IPS-18a (cell line): ENCODE measurements around the gene PALD1.

Experiments
- H3K27ac ChIP-seq: one replicate; pipeline ENCODE4 v1.5.1; 2013; ENCODE audit warnings: low read length
- H3K27me3 ChIP-seq: one replicate; pipeline ENCODE4 v1.6.1; 2013; ENCODE audit warnings: mild to moderate bottlenecking, low read length; ENCODE audit not compliant: control insufficient read depth, insufficient read depth
- H3K36me3 ChIP-seq: one replicate; pipeline ENCODE4 v1.6.1; 2013; ENCODE audit warnings: low read depth, low read length; ENCODE audit not compliant: control insufficient read depth
- H3K4me1 ChIP-seq: one replicate; pipeline ENCODE4 v1.6.1; 2013; ENCODE audit warnings: low read depth, low read length; ENCODE audit not compliant: control insufficient read depth
- H3K4me3 ChIP-seq: one replicate; pipeline ENCODE4 v1.5.1; 2013; ENCODE audit warnings: low read length
- H3K9ac ChIP-seq: one replicate; pipeline ENCODE4 v1.6.1; 2013; ENCODE audit warnings: mild to moderate bottlenecking, low read length, moderate library complexity
- H3K9me3 ChIP-seq: one replicate; pipeline ENCODE4 v1.6.1; 2013; ENCODE audit warnings: low read depth, low read length; ENCODE audit not compliant: control insufficient read depth

PALD1 gene

DNA sequence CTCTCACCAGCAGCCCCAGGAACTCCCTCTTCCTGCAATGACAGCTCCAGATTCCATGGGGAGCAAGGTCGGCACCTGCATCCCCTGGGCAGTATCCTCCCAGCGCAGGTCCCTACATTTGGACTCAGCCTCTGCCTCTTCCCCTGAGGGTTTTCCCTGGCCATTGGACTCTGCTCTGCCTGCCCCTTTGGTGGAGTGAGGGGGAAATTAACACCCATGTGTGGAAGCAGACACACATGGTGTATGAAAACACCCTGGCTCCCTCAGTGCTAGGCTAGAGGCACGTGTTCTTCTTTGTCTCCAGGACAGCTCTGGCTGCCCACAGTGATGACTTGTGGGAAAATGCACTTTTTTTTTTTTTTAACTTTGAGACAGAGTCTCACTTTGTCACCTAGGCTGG lies 115.6 kb downstream of the PALD1 start:
- Histone ChIP-seq H3K4me3 (no peak overlapping the region), H3K9me3 (no peaks in the 10 kb centered on the region), H3K27ac (no peak overlapping the region), H3K9ac (no peak overlapping the region), H3K4me1 (no peaks in the 10 kb centered on the region), H3K36me3 (no peaks in the 10 kb centered on the region), H3K27me3 (no peaks in the 10 kb centered on the region)

DNA sequence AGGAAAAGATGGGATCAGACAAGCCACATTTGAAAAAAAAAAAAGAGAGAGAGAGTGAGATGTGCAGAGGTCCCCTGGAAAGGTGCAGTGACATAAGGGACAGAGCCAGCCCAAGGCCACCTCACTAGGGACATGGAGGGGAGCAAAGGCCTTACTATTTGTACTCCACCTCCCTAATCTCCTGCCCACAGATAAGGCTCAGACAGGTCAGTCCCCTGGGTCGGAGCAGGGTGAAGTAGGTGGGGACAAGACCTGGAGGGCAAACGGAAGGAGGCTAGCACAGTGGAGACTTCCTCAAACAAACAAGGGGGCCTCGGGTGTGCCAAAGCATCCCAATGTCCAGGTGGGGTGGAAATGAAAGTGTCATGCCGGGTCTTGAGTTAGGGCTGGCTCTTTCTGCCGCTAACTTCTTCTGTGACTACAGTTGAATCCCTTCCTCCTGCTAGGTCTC lies 117.0 kb downstream of the PALD1 start:
- Histone ChIP-seq H3K9me3 (no peaks in the 10 kb centered on the region), H3K4me1 (no peaks in the 10 kb centered on the region), H3K9ac (no peak overlapping the region), H3K27ac (no peak overlapping the region), H3K27me3 (no peaks in the 10 kb centered on the region), H3K36me3 (no peaks in the 10 kb centered on the region), H3K4me3 (no peak overlapping the region)

DNA sequence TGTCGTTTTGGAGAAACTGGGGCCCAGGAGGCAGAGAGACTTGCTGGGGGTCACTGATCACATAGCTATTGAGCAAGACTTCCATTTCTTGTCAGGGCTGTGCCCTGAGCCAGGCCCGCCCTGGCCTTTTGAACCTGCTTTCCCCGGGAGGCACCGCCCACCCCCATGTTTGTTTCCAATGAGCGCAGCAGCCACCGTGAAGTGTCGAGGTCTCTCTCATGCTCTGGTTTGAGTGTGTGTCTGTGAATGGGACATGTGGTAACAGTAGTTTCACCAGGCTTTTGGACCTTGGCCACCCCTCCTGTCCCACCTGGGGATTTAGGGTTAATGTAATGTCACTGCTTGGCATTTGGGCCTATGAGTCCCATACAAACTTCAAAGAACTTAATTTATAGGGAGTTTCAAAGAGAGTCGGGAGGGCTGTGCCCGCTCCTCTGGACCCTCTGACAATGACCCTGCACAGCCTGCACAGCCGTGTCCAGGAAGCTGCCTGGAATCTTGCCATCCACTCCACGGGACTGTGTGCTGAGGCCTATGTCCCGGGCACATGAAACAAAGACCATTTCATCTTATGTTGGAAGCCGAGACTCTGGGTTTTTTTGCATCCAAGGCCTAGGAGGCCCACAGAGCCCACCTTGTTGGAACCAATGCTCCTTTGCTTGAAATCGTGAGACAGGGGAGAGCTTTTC lies 117.7 kb downstream of the PALD1 start:
- Histone ChIP-seq H3K27me3 (no peaks in the 10 kb centered on the region), H3K36me3 (no peaks in the 10 kb centered on the region), H3K27ac (no peak overlapping the region), H3K9ac (no peak overlapping the region), H3K4me3 (no peak overlapping the region), H3K4me1 (no peaks in the 10 kb centered on the region), H3K9me3 (no peaks in the 10 kb centered on the region)

DNA sequence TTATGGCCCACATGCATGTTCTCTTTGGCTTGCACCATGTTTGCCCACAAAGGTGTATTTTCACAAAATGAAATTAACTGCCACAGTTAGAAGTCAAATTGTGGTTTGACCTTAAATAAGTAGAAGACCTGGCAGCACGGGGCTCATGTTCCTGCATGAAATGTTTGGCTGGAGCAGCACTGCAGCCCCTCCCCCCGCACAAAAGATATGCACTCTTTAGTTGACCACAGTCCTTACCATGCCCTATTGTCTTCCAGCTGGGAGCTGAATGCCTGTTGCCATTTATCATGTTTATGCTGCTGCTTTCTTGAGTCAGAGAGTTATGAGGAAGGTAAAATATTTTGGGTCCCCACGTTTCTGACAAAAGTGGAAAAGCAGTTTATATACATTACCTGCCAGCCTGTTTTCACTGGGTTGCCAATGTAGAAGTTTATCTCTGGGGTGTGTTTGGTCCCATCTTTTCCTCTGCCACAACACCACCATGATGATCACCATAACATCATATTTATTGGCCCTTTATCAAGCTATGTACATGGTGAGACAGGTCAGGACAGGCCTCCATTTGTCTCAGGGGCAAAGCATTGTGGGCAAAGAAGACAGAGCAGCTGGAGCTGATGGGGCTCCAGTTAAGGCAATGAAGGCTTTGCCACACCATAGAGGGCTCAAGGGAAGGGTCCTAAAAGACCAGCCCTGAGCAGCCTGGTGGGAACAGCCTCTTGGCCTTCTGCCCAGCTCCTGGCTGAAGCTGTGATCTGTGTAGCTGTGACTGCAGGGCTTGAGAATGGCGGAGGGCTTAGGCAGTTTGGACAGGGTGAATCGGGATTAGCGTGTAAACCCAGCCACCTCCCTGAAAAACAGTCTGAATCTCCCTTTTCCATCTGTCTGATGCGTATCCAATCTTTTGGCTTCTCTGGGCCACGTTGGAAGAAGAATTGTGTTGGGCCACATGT lies 118.6 kb downstream of the PALD1 start:
- no peak overlapping the region for H3K27ac ChIP-seq
- H3K4me1 ChIP-seq = no peaks in the 10 kb centered on the region

DNA sequence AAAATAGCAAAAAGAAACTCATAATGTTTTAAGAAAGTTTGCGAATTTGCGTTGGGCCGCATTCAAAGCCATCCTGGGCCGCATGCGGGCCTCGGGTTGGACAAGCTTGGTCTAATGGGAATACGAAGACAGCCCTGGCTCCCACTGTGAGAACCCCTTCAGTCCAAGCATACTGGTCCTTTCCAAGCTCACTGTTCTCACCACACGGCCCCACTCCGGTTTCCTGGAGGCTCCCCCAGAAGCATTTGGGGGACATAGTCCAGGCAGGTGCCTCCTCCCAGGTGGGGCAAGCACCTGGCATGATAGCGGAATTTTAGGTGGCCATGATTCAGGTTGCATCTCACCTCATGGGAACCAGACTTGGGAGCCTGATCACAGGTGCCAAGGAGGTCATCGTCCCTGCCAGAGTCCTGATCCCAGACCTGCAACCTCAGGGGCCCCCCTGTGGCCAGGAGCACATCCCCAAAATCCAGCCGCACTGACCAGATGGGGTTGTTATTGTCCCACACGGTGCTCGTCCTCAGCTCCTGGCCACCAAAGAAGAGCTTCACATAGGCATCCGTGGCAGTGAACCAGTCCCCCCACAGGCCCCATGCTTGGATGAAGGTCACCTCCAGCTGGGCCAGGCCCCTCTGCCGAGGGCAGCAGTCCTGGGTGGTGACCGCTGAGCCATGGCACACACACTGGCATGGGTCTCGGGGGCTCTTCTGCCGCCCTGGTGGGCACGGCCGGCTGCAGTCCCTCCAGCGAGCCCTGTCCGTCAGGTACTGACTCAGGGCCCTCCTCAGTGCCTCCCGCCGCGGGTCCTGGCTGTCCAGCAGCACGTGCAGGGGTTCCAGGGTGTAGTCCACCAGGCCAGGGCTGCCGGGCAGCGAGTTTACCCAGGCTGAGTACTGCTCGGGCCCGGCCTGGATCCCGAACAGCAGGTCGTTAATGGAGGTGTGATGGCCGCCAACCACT lies 119.6 kb downstream of the PALD1 start:
- Histone ChIP-seq H3K4me1 (no peaks in the 10 kb centered on the region), H3K27ac (no peak overlapping the region), H3K9ac (no peak overlapping the region)

More for the DNA sequence above, 118.6 kb downstream of the PALD1 start:
- Histone ChIP-seq H3K9ac (no peak overlapping the region), H3K36me3 (no peaks in the 10 kb centered on the region), H3K4me3 (no peak overlapping the region), H3K9me3 (no peaks in the 10 kb centered on the region), H3K27me3 (no peaks in the 10 kb centered on the region)

DNA sequence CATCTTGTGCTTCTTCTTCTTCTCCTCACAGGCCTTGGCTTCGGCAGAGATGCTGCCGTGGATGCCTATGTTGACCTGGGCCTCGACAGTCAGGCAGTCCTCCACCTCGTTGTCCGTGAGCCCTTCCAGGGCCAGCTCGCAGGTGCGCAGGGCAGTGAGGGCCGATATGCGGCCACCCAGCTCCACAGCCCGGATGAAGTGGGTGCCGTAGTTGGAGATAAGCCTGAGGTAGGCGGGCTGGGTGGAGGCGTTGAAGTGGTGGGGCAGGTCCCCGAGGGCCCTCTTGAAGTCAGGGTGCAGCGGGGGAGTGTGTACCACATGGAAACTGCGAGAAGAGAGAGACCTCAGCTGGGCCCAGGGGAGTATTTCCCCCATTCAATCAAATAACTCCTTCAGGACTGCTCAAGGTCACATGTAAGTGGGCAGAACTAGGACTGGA lies 120.3 kb downstream of the PALD1 start:
- H3K9ac ChIP-seq = no peak overlapping the region
- H3K27ac ChIP-seq = no peak overlapping the region
- H3K36me3 ChIP-seq = no peaks in the 10 kb centered on the region

More for the DNA sequence above, 119.6 kb downstream of the PALD1 start:
- Histone ChIP-seq H3K9me3 (no peaks in the 10 kb centered on the region), H3K36me3 (no peaks in the 10 kb centered on the region), H3K4me3 (no peak overlapping the region), H3K27me3 (no peaks in the 10 kb centered on the region)

DNA sequence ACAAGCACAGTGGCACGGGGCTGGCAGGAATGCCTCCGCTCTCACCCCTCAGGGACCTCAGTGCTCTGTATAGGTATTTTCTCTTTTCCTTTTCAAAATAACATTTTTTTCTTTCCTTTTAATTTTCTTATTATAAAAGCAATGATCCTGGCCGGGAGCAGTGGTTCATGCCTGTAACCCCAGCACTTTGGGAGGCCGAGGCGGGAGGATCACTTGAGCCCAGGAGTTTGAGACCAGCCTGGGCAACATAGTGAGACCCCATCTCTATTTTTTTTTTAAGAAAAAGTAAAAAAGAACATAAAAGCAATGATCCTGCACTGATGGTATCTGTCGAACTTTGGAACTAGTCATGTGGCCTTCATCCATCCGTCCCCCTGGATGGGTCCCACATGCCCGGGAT lies 120.8 kb downstream of the PALD1 start:
- Histone ChIP-seq H3K9me3 (no peaks in the 10 kb centered on the region), H3K4me3 (no peak overlapping the region), H3K36me3 (no peaks in the 10 kb centered on the region), H3K27me3 (no peaks in the 10 kb centered on the region), H3K9ac (no peak overlapping the region), H3K27ac (no peak overlapping the region), H3K4me1 (no peaks in the 10 kb centered on the region)

More for the DNA sequence above, 120.3 kb downstream of the PALD1 start:
- Histone ChIP-seq H3K4me3 (no peak overlapping the region), H3K4me1 (no peaks in the 10 kb centered on the region), H3K9me3 (no peaks in the 10 kb centered on the region), H3K27me3 (no peaks in the 10 kb centered on the region)

DNA sequence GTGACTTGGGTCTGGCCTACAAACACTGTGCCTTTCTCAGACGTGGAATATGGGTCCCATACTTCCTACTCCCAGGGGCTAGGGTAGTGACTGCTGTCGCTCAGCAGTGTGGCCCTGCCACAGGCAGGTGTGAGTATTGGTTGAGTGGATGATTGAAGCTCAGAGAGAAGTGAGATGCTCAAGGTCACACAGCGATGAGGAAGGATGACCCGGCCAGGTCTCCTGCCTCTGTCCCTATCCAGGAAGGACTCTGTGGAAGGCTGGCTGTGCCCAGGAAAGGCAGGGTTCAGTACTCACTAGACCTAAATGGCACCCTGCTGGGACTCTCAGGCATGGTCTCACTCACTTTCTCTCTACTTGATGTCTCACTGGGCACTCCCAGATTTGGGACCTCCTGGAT lies 121.2 kb downstream of the PALD1 start:
- H3K36me3 ChIP-seq = no peaks in the 10 kb centered on the region
- H3K4me1 ChIP-seq = no peaks in the 10 kb centered on the region
- H3K27ac ChIP-seq = no peak overlapping the region
- H3K9ac ChIP-seq = no peak overlapping the region
- no peak overlapping the region for H3K4me3 ChIP-seq
- no peaks in the 10 kb centered on the region for H3K9me3 ChIP-seq
- H3K27me3 ChIP-seq = no peaks in the 10 kb centered on the region

DNA sequence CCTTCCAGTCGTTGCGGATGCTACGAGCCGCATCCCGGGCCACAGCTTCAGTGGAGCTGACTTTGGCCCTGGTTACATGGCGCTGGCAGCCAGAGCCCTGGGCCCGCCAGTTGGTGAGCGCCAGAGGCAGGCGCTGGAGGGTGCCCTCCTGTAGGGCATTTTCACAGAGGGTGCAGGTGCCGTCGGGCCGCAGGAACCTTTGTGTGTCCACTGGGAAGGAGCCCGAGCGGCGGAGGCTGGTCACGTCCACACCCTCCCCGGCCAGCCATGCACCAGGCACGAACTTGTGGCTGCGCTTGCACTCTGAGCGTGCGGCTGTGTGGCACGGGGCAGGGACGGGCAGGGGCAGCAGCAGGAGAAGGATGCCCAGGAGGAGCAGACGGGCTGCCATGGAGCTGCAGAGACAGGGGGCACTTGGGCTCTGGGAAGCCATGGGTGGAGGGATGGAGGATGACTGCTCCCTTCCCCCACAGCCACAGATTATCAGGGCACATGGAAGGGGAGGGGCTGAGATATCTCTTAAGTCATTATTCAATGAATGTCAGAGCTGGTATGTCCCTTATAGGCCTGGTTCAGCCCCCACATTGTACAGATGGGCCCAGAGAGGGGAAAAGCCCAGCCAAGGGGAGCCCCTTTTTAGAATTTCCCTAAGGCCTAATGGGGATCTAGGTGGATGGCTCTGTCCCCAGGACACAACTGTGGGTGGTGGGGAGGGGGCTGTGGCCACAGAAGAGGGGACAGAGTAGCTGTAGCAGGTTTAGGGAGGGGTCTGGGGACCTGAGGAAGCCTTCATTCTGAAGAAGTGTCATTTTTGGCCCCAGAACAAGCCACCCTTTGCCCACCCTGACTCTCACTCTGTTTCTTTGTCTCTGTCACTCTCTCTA lies 122.2 kb downstream of the PALD1 start:
- no peaks in the 10 kb centered on the region for H3K9me3 ChIP-seq
- H3K9ac ChIP-seq = no peak overlapping the region
- no peaks in the 10 kb centered on the region for H3K27me3 ChIP-seq
- no peaks in the 10 kb centered on the region for H3K4me1 ChIP-seq
- H3K4me3 ChIP-seq = no peak overlapping the region
- H3K36me3 ChIP-seq = no peaks in the 10 kb centered on the region
- no peak overlapping the region for H3K27ac ChIP-seq

DNA sequence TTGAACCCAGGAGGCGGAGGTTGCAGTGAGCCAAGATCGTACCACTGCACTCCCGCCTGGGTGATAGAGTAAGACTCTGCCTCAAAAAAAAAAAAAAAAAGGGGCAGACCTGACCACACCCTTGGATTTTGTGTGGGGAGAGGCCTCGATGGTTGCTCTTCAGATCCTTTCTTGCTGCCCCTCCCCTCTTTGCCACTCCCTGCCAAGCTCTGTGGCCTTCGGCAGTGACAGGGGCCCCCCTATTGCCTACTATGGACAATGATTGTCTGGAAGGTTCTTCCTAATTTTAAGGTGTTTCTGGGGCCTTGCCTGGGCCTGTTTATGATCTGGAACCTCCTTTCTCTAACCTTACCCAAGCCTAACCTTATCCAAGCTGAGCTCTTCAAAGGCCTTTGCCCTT lies 123.2 kb downstream of the PALD1 start:
- H3K4me3 ChIP-seq = no peak overlapping the region
- H3K9ac ChIP-seq = no peak overlapping the region
- no peaks in the 10 kb centered on the region for H3K4me1 ChIP-seq
- no peaks in the 10 kb centered on the region for H3K36me3 ChIP-seq
- H3K9me3 ChIP-seq = no peaks in the 10 kb centered on the region
- H3K27ac ChIP-seq = no peak overlapping the region
- H3K27me3 ChIP-seq = no peaks in the 10 kb centered on the region
